ENCODE measurements around the gene IL1R2. TPM values are rescaled to one million over a fixed set of nuclear protein-coding genes. Genes with fewer than 3 reads are reported as not detected.

Gene IL1R2
- total and polyA plus RNA-seq, 2 of the 8 experiments (the other 6 are each of a cell fraction or from before 2014, with no cell fraction given) = 0.06 TPM; not detected in 1

DNA sequence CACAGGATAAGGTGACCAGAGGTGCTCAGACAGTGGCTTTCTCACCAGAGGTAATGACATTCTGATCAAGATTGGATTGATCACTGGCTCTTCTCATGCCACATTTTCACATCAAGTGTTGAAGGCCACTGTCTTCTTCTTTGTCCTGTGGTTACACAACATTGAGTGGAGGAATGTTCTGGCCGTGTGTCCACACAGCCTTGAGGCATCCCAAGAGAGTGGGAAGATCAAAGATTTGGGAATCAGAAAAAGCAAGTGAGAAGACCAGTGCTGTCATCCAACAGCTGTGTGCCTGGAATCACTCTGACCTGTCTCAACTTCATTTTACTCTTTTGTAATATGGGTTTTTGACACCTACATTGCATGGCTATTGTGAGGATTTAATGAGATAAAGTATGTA lies 67.4 kb downstream of the IL1R2 start (continued):
- no peak for TF ChIP-seq RAD21 (IDR thresholded peaks at IDR 0.05 in 1 of 2, conservative IDR thresholded peaks at IDR 0.05 in 1 of 2; ENCODE audit: low read depth in 2 of 2, low read length in 2 of 2)
- no peak for TF ChIP-seq SIN3A (conservative IDR thresholded peaks at IDR 0.05 in 1 of 2, IDR thresholded peaks at IDR 0.05 in 1 of 2; ENCODE audit: low read depth in 1 of 2, low read length in 2 of 2)
- no peak for TF ChIP-seq SAP30 (IDR thresholded peaks at IDR 0.05; ENCODE audit: insufficient read depth, insufficient replicate concordance, low read length)
- TF ChIP-seq TAF1 (IDR thresholded peaks at IDR 0.05; ENCODE audit: low read depth, low read length) = no peak
- no peak for TF ChIP-seq CHD1 (IDR thresholded peaks at IDR 0.05; ENCODE audit: low read depth, low read length)
